Spleen (tissue), 7 donors: ENCODE data around the gene JAKMIP1.

ENCODE experiments used
- CTCF ChIP-seq, 11 experiments: fragments of 200-600 bp in 7 of 11; fragments of 450-650 bp in 4 of 11; sonication (generic) in 4 of 11; IDR thresholded peaks in 8 of 11; conservative IDR thresholded peaks in 3 of 11; 1 replicate in 7 of 11; 2 replicates in 4 of 11; pipeline versions ENCODE4 v1.4.0 to v1.8.0; 2016 to 2021; ENCODE audit warnings: antibody characterized with exemption in 11 of 11, inconsistent platforms in 4 of 11, mild to moderate bottlenecking in 1 of 11
- POLR2AphosphoS5 ChIP-seq, 3 donors: sonication (generic); formaldehyde crosslinking; IDR thresholded peaks; one replicate each; pipeline ENCODE4 v1.5.1; 2017; ENCODE audit warnings: antibody characterized with exemption in 3 of 3
- donor health status: DM: no; HTN: no; CAD: no; lungs with moderate emphysema.
- donor health status: DM: no; HTN: no; CAD: no.
- donor health status: DM: no; HTN: no; CAD: no.

- TF ChIP-seq CTCF (IDR thresholded peaks at IDR 0.05 in 8 of 11, conservative IDR thresholded peaks at IDR 0.05 in 3 of 11) = no peak
- TF ChIP-seq POLR2AphosphoS5 (IDR thresholded peaks at IDR 0.05) = no peak
Observed at GRCh38 chr4:6085691-6086628, 114.4 kb downstream of the JAKMIP1 start.
